ENCODE measurements around the gene TMEM40.

DNA sequence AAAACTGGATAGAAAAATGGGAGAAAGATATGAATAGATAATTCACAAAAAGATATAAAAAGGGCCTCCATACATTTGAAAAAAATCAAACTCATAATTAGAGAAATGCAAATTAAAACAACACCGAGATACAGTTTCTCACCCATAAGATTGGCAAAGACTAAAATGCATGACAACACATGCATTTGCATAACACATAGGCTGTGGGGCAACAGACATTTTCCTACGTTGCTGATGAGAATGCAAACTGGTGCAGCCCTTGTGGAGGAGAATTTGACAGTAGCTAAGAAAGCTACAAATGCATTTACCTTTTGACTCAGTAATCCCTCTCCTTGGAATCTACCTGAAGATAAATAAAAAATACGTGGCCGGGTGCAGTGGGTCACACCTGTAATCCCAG lies 26.0 kb upstream of the TMEM40 start:
- no peak for TF ChIP-seq GATAD2B (IDR thresholded peaks at IDR 0.05; ENCODE audit: borderline replicate concordance)
- TF ChIP-seq ZBTB1 (CRISPR knock-in tag; IDR thresholded peaks at IDR 0.05; ENCODE audit: borderline replicate concordance, low read depth): no peak
